Anterior cingulate cortex (tissue), 58 donors: ENCODE measurements around the gene EFNA5.

Experiments used
- DNase-seq, 58 donors: peaks; one replicate each; lab custom pipeline; 2025; lab: John Stamatoyannopoulos, UW

The EFNA5 gene

GRCh38 chr5:107418902-107419301, 251.8 kb downstream of the EFNA5 start:
- no peak for DNase-seq

DNA sequence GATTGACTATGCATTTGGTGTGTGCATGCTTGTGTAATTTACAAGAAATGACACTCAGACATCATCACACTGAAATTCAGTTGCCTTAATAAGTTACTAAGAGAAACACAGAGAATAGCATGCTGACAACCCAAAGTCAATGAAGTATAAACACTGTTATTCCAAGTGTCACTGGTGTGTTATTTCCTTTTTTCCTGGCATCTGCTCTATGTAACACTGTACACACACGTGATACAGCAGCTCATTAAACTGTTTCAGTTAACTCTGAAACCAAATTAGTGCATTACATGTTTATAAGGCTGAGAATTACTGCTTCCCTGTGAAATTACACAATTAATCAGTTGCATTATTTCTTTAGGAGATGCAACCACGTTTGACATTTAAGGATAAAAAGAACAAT, 252.7 kb downstream of the EFNA5 start:
- DNase-seq: no peak

- no peak for DNase-seq
These were observed 255.0 kb downstream of the EFNA5 start for GRCh38 chr5:107415762-107416161.

DNA sequence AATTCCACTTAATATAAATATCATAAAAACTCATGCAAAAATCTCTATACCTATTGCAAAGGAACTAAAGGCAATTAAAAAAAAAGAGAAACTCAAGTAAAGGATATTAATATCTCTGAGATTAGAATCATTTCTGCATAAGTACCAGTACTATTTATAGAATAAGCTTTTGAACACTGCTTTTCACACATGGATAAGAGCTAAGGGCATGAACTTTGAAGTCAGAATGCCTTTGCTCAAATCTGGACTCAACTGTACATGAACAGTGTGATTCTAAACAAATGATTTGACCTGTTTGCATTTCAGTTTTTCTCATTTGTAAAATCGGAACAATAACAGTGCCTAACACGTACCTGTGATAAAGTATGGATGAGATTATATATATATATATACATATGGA, 255.9 kb downstream of the EFNA5 start:
- DNase-seq: no peak

DNA sequence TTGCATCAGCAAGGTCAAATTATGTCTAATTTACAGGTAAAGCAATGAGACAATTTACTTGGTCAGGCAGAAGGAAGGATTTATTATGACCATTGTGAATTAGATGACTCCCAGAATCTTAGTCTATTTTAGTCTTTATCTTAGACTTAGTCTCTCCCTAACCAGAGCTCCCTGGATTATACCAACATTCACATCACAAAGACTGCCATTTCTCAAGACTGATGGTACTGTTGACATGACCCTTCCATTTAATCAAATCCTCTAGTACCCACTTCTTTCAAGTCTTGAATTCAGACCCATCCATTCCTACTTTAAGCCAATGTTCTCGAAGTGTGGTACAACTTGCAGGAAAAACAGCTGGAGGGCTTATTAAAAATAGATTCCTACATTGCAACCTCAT, 257.0 kb downstream of the EFNA5 start:
- DNase-seq: no peak

DNA sequence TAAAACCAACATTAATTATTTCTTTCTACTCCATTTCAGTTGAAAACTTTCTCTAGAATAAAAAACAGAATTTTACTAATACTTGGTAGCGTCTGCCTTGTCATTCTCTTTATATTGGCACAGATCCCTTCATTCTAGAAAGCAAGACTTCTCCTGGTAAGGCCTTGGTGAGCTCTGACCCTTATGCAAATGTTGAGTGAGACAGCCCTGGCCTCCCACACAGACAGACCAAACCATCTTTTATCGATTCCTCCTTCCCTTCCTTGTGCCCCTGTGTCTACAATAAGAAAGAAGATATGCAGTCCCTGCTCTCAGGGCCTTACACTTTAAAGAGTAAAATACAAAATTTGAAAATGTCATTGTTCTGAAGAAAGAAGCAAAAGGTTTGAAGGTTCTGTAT, 262.2 kb downstream of the EFNA5 start:
- DNase-seq: no peak

DNA sequence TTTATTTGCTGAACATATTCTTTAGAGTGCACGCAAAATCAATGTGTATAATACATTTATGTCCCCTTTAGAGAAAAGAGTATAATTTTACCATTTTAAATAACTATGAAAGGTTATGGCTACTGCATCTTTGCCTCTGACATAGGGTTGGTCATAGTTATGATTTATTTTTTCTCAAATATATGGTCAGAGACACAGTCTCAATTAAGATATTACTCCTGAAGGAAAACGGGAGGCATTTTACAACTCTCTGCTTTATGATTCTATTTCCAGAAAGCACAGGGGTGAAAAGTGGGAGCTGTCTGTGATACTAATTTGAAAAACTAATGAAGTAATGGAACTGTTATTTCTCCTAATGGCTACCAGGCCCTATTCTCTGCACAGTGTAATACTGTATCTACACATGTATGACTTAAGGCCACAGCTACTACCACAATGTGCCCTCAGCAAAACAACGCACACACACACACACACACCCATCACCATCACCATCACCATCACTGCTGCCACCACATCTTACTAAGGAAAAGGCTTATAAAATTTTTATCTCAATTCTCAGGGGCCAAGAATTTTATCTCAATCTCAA, 262.9 kb downstream of the EFNA5 start:
- DNase-seq: no peak

- DNase-seq: no peak
These were observed 266.0 kb downstream of the EFNA5 start for GRCh38 chr5:107404595-107405374.

DNA sequence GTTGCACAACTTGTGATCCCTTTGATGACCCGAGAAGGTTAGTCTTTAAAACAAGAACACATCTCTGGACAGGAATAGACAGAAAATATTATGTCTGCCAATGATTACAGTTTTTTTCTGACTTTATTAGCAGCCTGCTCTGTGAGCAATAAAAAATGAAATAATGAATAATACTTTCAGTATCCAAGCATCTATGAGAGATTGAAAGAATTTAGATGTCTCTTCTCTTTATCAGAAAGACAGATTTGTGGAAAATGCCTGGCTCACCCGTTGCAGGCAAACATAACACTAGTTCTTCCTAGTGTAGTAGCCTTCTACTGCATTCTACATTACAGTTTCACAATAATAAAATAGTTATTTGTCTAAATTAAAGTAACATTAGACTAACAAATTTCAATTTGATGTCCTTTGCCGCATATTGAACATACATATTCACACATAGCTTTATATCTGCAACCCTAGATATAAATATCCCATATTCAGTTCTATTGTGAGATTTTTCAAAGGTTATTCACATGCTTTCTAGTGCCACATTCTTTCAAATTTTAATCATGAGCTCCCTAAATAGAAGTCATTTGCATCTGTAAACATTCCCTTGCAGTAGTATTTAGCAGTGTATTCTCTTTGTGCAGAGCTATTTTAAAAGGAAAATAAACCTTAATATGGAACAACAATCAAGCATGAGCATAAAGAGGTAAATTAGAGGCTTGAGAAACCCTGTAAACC, 267.3 kb downstream of the EFNA5 start:
- DNase-seq: no peak

GRCh38 chr5:107402434-107403227, 268.1 kb downstream of the EFNA5 start:
- peak in 3 of 58 donors; percentile 5 to 12 (median 8) for DNase-seq

- DNase-seq: no peak
These were observed 269.1 kb downstream of the EFNA5 start for GRCh38 chr5:107401470-107402122.

- DNase-seq: no peak
These were observed 270.4 kb downstream of the EFNA5 start for GRCh38 chr5:107400328-107400727.

- no peak for DNase-seq
These were observed 272.0 kb downstream of the EFNA5 start for GRCh38 chr5:107398703-107399102.

DNA sequence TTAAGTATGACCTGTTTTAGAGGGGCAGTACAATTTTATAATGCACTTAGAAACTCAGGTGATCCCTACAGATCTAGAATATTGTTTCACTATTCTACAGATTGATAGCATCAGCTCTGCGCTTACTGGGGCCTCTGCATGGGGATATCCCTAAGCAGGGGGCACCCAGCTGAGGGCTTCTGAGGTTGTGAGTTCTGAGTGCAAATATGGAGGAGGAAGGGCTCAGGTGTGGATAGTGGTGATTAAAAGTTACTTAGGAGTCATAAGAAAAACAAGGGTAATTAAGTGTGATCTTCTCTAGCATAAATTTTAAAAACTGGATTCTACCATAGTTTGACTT, 274.4 kb downstream of the EFNA5 start:
- DNase-seq: no peak

- no peak for DNase-seq
These were observed 274.9 kb downstream of the EFNA5 start for GRCh38 chr5:107395632-107396350.

DNA sequence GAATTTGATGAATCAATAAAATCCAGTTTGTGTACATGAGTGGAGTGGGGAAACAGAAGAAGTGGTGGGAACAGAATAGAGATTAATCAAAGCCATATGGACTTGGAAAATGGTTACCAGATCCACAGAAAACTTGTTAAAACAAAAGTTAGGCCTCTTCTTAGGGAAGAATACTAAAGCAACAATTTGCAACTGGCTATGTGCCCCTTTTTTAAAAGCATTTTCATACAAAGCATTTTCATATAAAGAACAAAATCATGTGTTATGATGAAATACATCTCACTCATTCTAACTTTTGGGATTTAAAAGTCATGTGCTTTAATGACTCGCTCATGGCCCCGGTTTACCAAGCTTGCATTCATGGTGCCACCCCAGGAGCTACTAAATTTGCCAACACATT, 276.9 kb downstream of the EFNA5 start:
- DNase-seq: no peak

- no peak for DNase-seq
These were observed 278.9 kb downstream of the EFNA5 start for GRCh38 chr5:107391787-107392186.

DNA sequence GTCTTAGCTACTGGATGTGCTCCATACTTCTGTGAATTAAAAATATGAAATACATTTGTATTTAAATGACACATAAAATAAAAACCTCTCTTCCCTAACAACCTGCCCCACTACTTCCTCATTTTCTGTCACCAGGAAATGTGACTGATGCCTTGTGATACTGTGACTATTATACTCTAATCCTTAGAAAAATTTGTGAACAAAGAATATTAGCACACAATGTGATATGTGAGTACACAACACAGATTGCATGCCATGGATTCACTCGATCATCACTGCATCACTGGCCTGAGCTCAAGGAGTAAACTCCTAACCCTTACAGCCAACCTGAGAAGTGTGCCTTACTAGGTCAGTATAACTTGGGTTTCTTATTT, 281.0 kb downstream of the EFNA5 start:
- no peak for DNase-seq

GRCh38 chr5:107389130-107389774, 281.5 kb downstream of the EFNA5 start:
- DNase-seq: no peak
